CD4-positive, alpha-beta memory T cell (primary cell): ENCODE measurements around the gene TBL3. TPM values are rescaled to one million over a fixed set of nuclear protein-coding genes. Genes with fewer than 3 reads are reported as not detected.
A peak's percentile ranks its signal among the peaks of the same experiment; 100 is the strongest.
"Not testable (repeated sequence)": the region's sequence is repeated elsewhere in the genome, so short reads cannot be mapped to it uniquely, and the experiment has no call there.

Experiments
- CTCF ChIA-PET: fragments of 350-600 bp; sonication (Branson Sonifier 250); formaldehyde crosslinking; loops from one replicate; lab custom pipeline; 2021; ENCODE audit warnings: inconsistent platforms; ENCODE audit not compliant: partially characterized antibody; lab: Charles Lee
- POLR2A ChIA-PET: fragments of 350-600 bp; sonication (Branson Sonifier 250); formaldehyde crosslinking; loops from one replicate; lab custom pipeline; 2021; ENCODE audit not compliant: partially characterized antibody; lab: Charles Lee
- DNase-seq, 5 donors: peaks; one replicate each; pipeline versions ENCODE4 v3.0.0 to v3.0.0-alpha.2; 2020 to 2022; ENCODE audit warnings: mixed read lengths in 1 of 5
- H3K27ac ChIP-seq: one replicate; pipeline ENCODE4 v1.7.0; 2013; ENCODE audit warnings: low read depth, low read length
- H3K27me3 ChIP-seq: 2 replicates; pipeline ENCODE4 v1.7.0; 2013; ENCODE audit warnings: mild to moderate bottlenecking, low read length, moderate library complexity; ENCODE audit not compliant: insufficient read depth
- H3K36me3 ChIP-seq: 2 replicates; pipeline ENCODE4 v1.7.0; 2013; ENCODE audit warnings: mild to moderate bottlenecking, low read length, moderate library complexity; ENCODE audit not compliant: insufficient read depth
- H3K4me1 ChIP-seq: 2 replicates; pipeline ENCODE4 v1.7.0; 2013; ENCODE audit warnings: mild to moderate bottlenecking, low read length, moderate library complexity; ENCODE audit not compliant: insufficient read depth
- H3K4me3 ChIP-seq, 2 donors: one replicate each; pipeline ENCODE4 v1.7.0; 2013; ENCODE audit warnings: low read length in 2 of 2, mild to moderate bottlenecking in 1 of 2
- H3K9me3 ChIP-seq, 2 donors: one replicate each; pipeline ENCODE4 v1.7.0; 2013; ENCODE audit warnings: low read length in 2 of 2, control low read depth in 1 of 2; ENCODE audit not compliant: control insufficient read depth in 1 of 2
- H3K27ac Mint-ChIP-seq, 7 donors: one replicate each; pipeline ENCODE4 v1.8.0; 2020 to 2021; ENCODE audit warnings: mixed read lengths in 7 of 7, mild to moderate bottlenecking in 6 of 7, inconsistent platforms in 3 of 7, moderate library complexity in 3 of 7
- H3K27me3 Mint-ChIP-seq, 2 donors: one replicate each; pipeline ENCODE4 v1.8.0; 2020 to 2021; ENCODE audit warnings: mixed read lengths in 2 of 2
- H3K36me3 Mint-ChIP-seq, 2 donors: one replicate each; pipeline ENCODE4 v1.8.0; 2020 to 2021; ENCODE audit warnings: mixed read lengths in 2 of 2, inconsistent platforms in 1 of 2, mild to moderate bottlenecking in 1 of 2
- H3K4me1 Mint-ChIP-seq, 4 donors: one replicate each; pipeline ENCODE4 v1.8.0; 2020 to 2021; ENCODE audit warnings: mixed read lengths in 4 of 4, mild to moderate bottlenecking in 1 of 4
- H3K4me3 Mint-ChIP-seq, 8 donors: one replicate each; pipeline ENCODE4 v1.8.0; 2020 to 2021; ENCODE audit warnings: mixed read lengths in 8 of 8, mild to moderate bottlenecking in 7 of 8, moderate library complexity in 6 of 8, inconsistent platforms in 3 of 8
- H3K9me3 Mint-ChIP-seq, 8 donors: one replicate each; pipeline ENCODE4 v1.8.0; 2020 to 2021; ENCODE audit warnings: mixed read lengths in 8 of 8, mild to moderate bottlenecking in 5 of 8, inconsistent platforms in 3 of 8, moderate library complexity in 1 of 8
- intact Hi-C: fragments of 100-400 bp; cut with micrococcal nuclease; formaldehyde crosslinking; loops from one replicate; pipeline ENCODE4 v1.15.1; 2023
- polyA plus RNA-seq, 2 donors: library from polyadenylated mRNA; unstranded; fragments of 300-500 nt; fragmentation: Illumina TruSeq; gene quantifications; one replicate each; pipeline ENCODE4 v1.2.3, GENCODE V29; 2021
- total RNA-seq, 2 experiments: library from RNA; stranded (reverse); gene quantifications; one replicate each; pipeline ENCODE4 v1.2.3, GENCODE V29; 2021

The TBL3 gene
- total and polyA plus RNA-seq, 4 experiments from 2014 or later, result 33.2 to 47.6 (median 39.5) TPM

DNA sequence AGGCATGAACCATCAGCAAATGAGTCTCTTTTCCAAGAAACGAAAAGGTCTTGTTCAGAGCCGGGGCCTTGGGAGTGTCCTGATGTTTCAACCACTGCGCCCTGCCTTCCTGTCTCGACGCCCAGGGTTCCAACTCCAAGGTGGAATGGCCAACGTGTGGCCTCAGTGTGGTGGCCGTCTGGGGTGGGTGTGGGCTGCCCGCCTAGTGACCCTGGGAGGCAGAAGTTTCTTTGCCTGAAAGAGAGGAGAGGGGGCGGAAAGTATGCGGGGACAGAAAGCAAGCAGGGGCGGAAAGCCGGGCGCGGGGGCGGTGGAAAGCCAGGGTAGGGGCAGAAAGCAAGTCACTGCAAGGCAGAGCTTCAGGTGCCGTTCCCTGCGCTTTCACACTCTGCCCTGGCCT lies 32.9 kb upstream of the TBL3 start:
- Histone ChIP-seq H3K4me1 (peaks cover 21% of the 10 kb centered on the region), H3K27ac (no peak overlapping the region), H3K36me3 (peaks cover 15% of the 10 kb centered on the region), H3K4me3 (no peak overlapping the region), H3K9me3 (no peaks in the 10 kb centered on the region), H3K27me3 (no peaks in the 10 kb centered on the region)
- Mint-ChIP-seq H3K27me3 (no peaks in the 10 kb centered on the region), H3K9me3 (no peaks in the 10 kb centered on the region), H3K36me3 (peaks cover 0 to 11% of the 10 kb centered on the region in 2 donors), H3K4me1 (peaks cover 0 to 18% (median 7%) of the 10 kb centered on the region in 4 donors), H3K4me3 (no peak overlapping the region), H3K27ac (no peak overlapping the region)
- no peak for DNase-seq
- intact Hi-C loops, result no loop called here
- ChIA-PET POLR2A (no interaction called here), CTCF (no interaction called here)

DNA sequence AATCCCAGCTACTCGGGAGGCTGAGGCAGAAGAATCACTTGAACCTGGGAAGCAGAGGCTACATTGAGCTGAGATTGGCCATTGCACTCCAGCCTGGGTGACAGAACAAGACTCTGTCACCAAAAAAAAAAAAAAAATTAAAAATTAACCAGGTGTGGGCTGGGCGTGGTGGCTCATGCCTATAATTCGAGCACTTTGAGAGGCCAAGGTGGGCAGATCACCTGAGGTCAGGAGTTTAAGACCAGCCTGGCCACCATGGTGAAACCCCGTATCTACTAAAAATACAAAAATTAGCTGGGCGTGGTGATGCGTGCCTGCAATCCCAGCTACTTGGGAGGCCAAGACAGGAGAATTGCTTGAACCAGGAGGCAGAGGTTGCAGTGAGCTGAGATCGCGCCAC lies 32.0 kb upstream of the TBL3 start:
- intact Hi-C loops, result loop anchor here (5.0 kb wide), 3 partner anchors 52 to 448 kb away; partner anchors contain the start of genes CRAMP1, IFT140 and TELO2
- Mint-ChIP-seq H3K36me3 (peaks cover 0 to 11% of the 10 kb centered on the region in 2 donors), H3K4me1 (peaks cover 0 to 26% (median 7%) of the 10 kb centered on the region in 4 donors)
- Histone ChIP-seq H3K4me1 (peaks cover 21% of the 10 kb centered on the region), H3K36me3 (peaks cover 15% of the 10 kb centered on the region)
- H3K27me3 Mint-ChIP-seq, H3K4me3 ChIP-seq, DNase-seq, H3K9me3 ChIP-seq, H3K27me3 ChIP-seq, H3K4me3 Mint-ChIP-seq, H3K27ac Mint-ChIP-seq, H3K27ac ChIP-seq, H3K9me3 Mint-ChIP-seq: not testable (repeated sequence)
- CTCF ChIA-PET, result interaction anchor here (0.7 kb wide), 2 partner anchors 402 to 411 kb away, joined by 3 read pairs; no protein-coding TSS in a partner anchor
- POLR2A ChIA-PET, result interaction anchor here (4.6 kb wide), 1 partner anchor 25 kb away, joined by 34 read pairs; the partner anchor contains the start of gene RPS2

DNA sequence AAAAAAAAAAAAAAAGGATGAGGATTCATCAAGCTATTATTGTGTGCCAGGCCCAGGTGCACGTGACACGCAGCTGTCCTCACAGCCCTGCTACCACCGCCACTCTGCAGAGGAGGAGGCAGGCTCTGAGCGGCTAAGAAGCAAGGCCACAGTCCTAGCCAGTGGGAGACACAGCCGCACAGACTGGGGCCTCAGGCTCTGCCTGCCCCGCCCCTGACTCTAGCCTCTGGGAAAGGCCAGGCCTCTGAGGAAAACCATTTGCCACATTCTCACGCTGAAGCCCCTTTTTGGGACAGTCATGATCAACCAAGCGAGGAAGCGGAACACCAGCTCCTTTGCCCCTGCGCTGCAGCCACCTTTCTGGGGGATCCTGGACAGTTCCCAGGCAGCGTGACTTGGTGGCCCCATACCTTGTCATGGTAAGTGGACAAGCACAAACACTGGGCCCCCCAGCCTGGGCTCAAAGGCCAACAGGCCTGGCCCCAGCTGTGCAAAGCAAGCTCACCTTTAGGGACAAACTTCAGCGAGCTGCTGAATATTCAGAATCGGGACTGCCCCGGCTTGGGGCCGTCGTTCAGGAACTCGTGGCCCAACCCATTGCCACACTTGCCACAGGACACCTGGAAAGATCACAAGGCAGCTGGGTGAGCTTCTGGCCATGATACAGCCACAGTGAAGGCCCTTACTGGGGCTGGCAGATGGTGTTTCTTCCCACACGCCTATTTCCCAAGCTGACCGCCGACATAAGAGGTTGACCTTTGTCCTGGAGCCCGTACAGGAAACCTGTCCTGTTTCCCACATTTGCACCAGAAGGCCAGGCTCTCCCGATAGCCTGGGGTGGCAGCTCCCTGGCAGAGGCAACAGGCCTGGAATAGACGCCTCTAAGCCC lies 31.3 kb upstream of the TBL3 start:
- Mint-ChIP-seq H3K9me3 (no peaks in the 10 kb centered on the region), H3K27me3 (no peaks in the 10 kb centered on the region), H3K36me3 (peaks cover 0 to 11% of the 10 kb centered on the region in 2 donors), H3K27ac (no peak overlapping the region), H3K4me1 (peaks cover 0 to 26% (median 7%) of the 10 kb centered on the region in 4 donors), H3K4me3 (peak overlapping the region in 1 of 8 donors; percentile 15)
- ChIA-PET POLR2A (interaction anchor here (0.9 to 4.6 kb wide), 3 partner anchors 25 to 215 kb away, joined by 3 to 34 read pairs (median 4); partner anchors contain the start of genes RPS2, TBL3 and TRAF7), CTCF (interaction anchor here (1.1 to 1.6 kb wide), 2 partner anchors 11 to 17 kb away, joined by 3 to 4 read pairs; no protein-coding TSS in a partner anchor)
- Histone ChIP-seq H3K27me3 (no peaks in the 10 kb centered on the region), H3K9me3 (no peaks in the 10 kb centered on the region), H3K4me3 (no peak overlapping the region), H3K4me1 (peaks cover 21% of the 10 kb centered on the region), H3K27ac (no peak overlapping the region), H3K36me3 (peaks cover 15% of the 10 kb centered on the region)
- no peak for DNase-seq
- intact Hi-C loops, result loop anchor here (5.0 kb wide), 3 partner anchors 52 to 448 kb away; partner anchors contain the start of genes CRAMP1, IFT140 and TELO2

- H3K27me3 Mint-ChIP-seq, result no peaks in the 10 kb centered on the region
- Histone ChIP-seq H3K27ac (no peak overlapping the region), H3K36me3 (peaks cover 15% of the 10 kb centered on the region), H3K4me3 (no peak overlapping the region), H3K27me3 (no peaks in the 10 kb centered on the region), H3K9me3 (no peaks in the 10 kb centered on the region), H3K4me1 (peaks cover 21% of the 10 kb centered on the region)
- peak overlapping the region in 1 of 7 donors; percentile 40 for H3K27ac Mint-ChIP-seq
- intact Hi-C loops, result loop anchor here (2.0 to 5.0 kb wide), 4 partner anchors 51 to 633 kb away; partner anchors contain the start of genes CRAMP1, IFT140, TELO2 and UBE2I
- CTCF ChIA-PET, result interaction anchor here (1.1 to 1.6 kb wide), 2 partner anchors 12 to 16 kb away, joined by 3 to 4 read pairs; no protein-coding TSS in a partner anchor
- DNase-seq, result no peak
- peaks cover 0 to 11% of the 10 kb centered on the region in 2 donors for H3K36me3 Mint-ChIP-seq
- H3K4me1 Mint-ChIP-seq, result peaks cover 0 to 26% (median 7%) of the 10 kb centered on the region in 4 donors
- POLR2A ChIA-PET, result interaction anchor here (0.9 to 4.6 kb wide), 4 partner anchors 24 to 214 kb away, joined by 3 to 34 read pairs (median 4); partner anchors contain the start of genes RPS2, TBL3 and TRAF7
- no peaks in the 10 kb centered on the region for H3K9me3 Mint-ChIP-seq
- H3K4me3 Mint-ChIP-seq, result peak overlapping the region in 7 of 8 donors; percentile 4 to 87 (median 83)
Observed at GRCh38 chr16:1941162-1942046, 30.4 kb upstream of the TBL3 start.

GRCh38 chr16:1942047-1942809 lies 29.6 kb upstream of the TBL3 start:
- H3K4me1 ChIP-seq, result peaks cover 21% of the 10 kb centered on the region
- no peaks in the 10 kb centered on the region for H3K9me3 ChIP-seq
- peak overlapping the region; percentile 52 to 90 for H3K4me3 ChIP-seq
- Mint-ChIP-seq H3K4me1 (peaks cover 0 to 26% (median 7%) of the 10 kb centered on the region in 4 donors), H3K27ac (peak overlapping the region in 6 of 7 donors; percentile 29 to 81 (median 64)), H3K27me3 (no peaks in the 10 kb centered on the region), H3K9me3 (no peaks in the 10 kb centered on the region), H3K4me3 (peak overlapping the region; percentile 82 to 91 (median 86)), H3K36me3 (peaks cover 0 to 11% of the 10 kb centered on the region in 2 donors)
- H3K27me3 ChIP-seq, result no peaks in the 10 kb centered on the region
- intact Hi-C loops, result loop anchor here (2.0 to 5.0 kb wide), 4 partner anchors 50 to 633 kb away; partner anchors contain the start of genes CRAMP1, IFT140, TELO2 and UBE2I
- CTCF ChIA-PET, result interaction anchor here (0.6 to 1.6 kb wide), 2 partner anchors 15 to 1990 kb away, joined by 3 to 4 read pairs; no protein-coding TSS in a partner anchor
- POLR2A ChIA-PET, result interaction anchor here (1.1 to 4.6 kb wide), 5 partner anchors 16 to 213 kb away, joined by 3 to 34 read pairs (median 4); partner anchors contain the start of genes NDUFB10, RPS2, TBL3 and TRAF7
- peak overlapping the region; percentile 58 for H3K27ac ChIP-seq
- peaks cover 15% of the 10 kb centered on the region for H3K36me3 ChIP-seq
- peak in 1 of 5 donors; percentile 40 for DNase-seq
